CD4-positive, CD25-positive, alpha-beta regulatory T cell (primary cell): ENCODE data around the gene STOX1. TPM values are rescaled to one million over a fixed set of nuclear protein-coding genes. Genes with fewer than 3 reads are reported as not detected.
"Not testable (repeated sequence)": the region's sequence is repeated elsewhere in the genome, so short reads cannot be mapped to it uniquely, and the experiment has no call there.

Experiments
- ATAC-seq, 2 donors: fragments of 150-1000 bp; cut with Tn5 transposase; one replicate each; pipeline ENCODE4 v1.10.0; 2021; ENCODE audit warnings: low read depth in 2 of 2, moderate number of reproducible peaks in 2 of 2, moderate library complexity in 1 of 2
- DNase-seq, 3 donors: peaks; one replicate each; pipeline versions ENCODE4 v3.0.0 to v3.0.0-alpha.2; 2012 to 2022; ENCODE audit warnings: mixed read lengths in 1 of 3
- H3K27ac ChIP-seq: one replicate; pipeline ENCODE4 v1.7.0; 2013; ENCODE audit warnings: mild to moderate bottlenecking, low read length; ENCODE audit not compliant: insufficient read depth, poor library complexity, severe bottlenecking
- H3K27me3 ChIP-seq: one replicate; pipeline ENCODE4 v1.7.0; 2013; ENCODE audit warnings: low read length; ENCODE audit not compliant: control insufficient read depth, insufficient read depth
- H3K36me3 ChIP-seq: one replicate; pipeline ENCODE4 v1.7.0; 2013; ENCODE audit warnings: mild to moderate bottlenecking, low read length, moderate library complexity; ENCODE audit not compliant: control insufficient read depth, insufficient read depth
- H3K4me1 ChIP-seq: 2 replicates; pipeline ENCODE4 v1.7.0; 2013; ENCODE audit warnings: mild to moderate bottlenecking, low read length; ENCODE audit not compliant: insufficient read depth, control insufficient read depth, poor library complexity, severe bottlenecking
- H3K4me3 ChIP-seq: one replicate; pipeline ENCODE4 v1.7.0; 2013; ENCODE audit warnings: low read depth, mild to moderate bottlenecking, low read length, moderate library complexity
- H3K9me3 ChIP-seq, 2 experiments: 1 replicate in 1 of 2; 2 replicates in 1 of 2; pipeline ENCODE4 v1.7.0; 2013; ENCODE audit warnings: low read length in 2 of 2, mild to moderate bottlenecking in 1 of 2, moderate library complexity in 1 of 2; ENCODE audit not compliant: control insufficient read depth in 2 of 2
- H3K27ac Mint-ChIP-seq, 3 donors: one replicate each; pipeline ENCODE4 v1.8.0; 2020 to 2022; ENCODE audit warnings: mild to moderate bottlenecking in 3 of 3, mixed read lengths in 3 of 3, moderate library complexity in 2 of 3
- H3K27me3 Mint-ChIP-seq: one replicate; pipeline ENCODE4 v1.8.0; 2022; ENCODE audit warnings: mild to moderate bottlenecking, mixed read lengths
- H3K36me3 Mint-ChIP-seq: one replicate; pipeline ENCODE4 v1.8.0; 2020; ENCODE audit warnings: mixed read lengths
- H3K4me1 Mint-ChIP-seq, 4 donors: one replicate each; pipeline ENCODE4 v1.8.0; 2020 to 2022; ENCODE audit warnings: mixed read lengths in 4 of 4, mild to moderate bottlenecking in 1 of 4
- H3K4me3 Mint-ChIP-seq, 4 donors: one replicate each; pipeline ENCODE4 v1.8.0; 2020 to 2022; ENCODE audit warnings: mild to moderate bottlenecking in 4 of 4, mixed read lengths in 4 of 4, moderate library complexity in 3 of 4
- H3K9me3 Mint-ChIP-seq, 7 donors: one replicate each; pipeline ENCODE4 v1.8.0; 2020 to 2022; ENCODE audit warnings: mixed read lengths in 7 of 7, mild to moderate bottlenecking in 3 of 7, moderate library complexity in 2 of 7
- polyA plus RNA-seq, 4 donors: library from polyadenylated mRNA; unstranded; fragments of 300-500 nt; fragmentation: Illumina TruSeq; gene quantifications; one replicate each; pipeline ENCODE4 v1.2.3, GENCODE V29; 2021
- total RNA-seq: library from RNA; stranded (reverse); gene quantifications from one replicate; pipeline ENCODE4 v1.2.3, GENCODE V29; 2022

Gene STOX1
- total and polyA plus RNA-seq, 5 donors from 2014 or later, result 0.05 to 0.30 (median 0.30) TPM; not detected in 2

- Histone ChIP-seq H3K36me3 (no peaks in the 10 kb centered on the region), H3K4me3 (no peak overlapping the region), H3K27ac (no peak overlapping the region), H3K4me1 (no peaks in the 10 kb centered on the region), H3K27me3 (no peaks in the 10 kb centered on the region), H3K9me3 (no peaks in the 10 kb centered on the region)
- no peak overlapping the region for H3K27ac Mint-ChIP-seq
- H3K36me3 Mint-ChIP-seq, result no peaks in the 10 kb centered on the region
- H3K9me3 Mint-ChIP-seq, result peaks cover 0 to 1% (median 0%) of the 10 kb centered on the region in 7 donors
- no peaks in the 10 kb centered on the region for H3K4me1 Mint-ChIP-seq
- DNase-seq (no peak), ATAC-seq (no peak)
- H3K4me3 Mint-ChIP-seq, result no peak overlapping the region
- peaks cover 4% of the 10 kb centered on the region for H3K27me3 Mint-ChIP-seq
These were observed 10.4 kb upstream of the STOX1 start for GRCh38 chr10:68816796-68817412.

GRCh38 chr10:68820359-68820758 lies 7.0 kb upstream of the STOX1 start:
- not testable (repeated sequence) for H3K27me3 ChIP-seq, ATAC-seq, H3K9me3 ChIP-seq, H3K27me3 Mint-ChIP-seq, H3K36me3 ChIP-seq, DNase-seq, H3K4me1 Mint-ChIP-seq, H3K4me3 ChIP-seq, H3K27ac ChIP-seq, H3K36me3 Mint-ChIP-seq, H3K9me3 Mint-ChIP-seq, H3K4me1 ChIP-seq, H3K27ac Mint-ChIP-seq, H3K4me3 Mint-ChIP-seq

- not testable (repeated sequence) for ATAC-seq, H3K27me3 ChIP-seq, H3K4me1 ChIP-seq, H3K9me3 Mint-ChIP-seq, H3K36me3 ChIP-seq, DNase-seq, H3K4me3 ChIP-seq, H3K4me1 Mint-ChIP-seq, H3K36me3 Mint-ChIP-seq, H3K27ac Mint-ChIP-seq, H3K4me3 Mint-ChIP-seq, H3K9me3 ChIP-seq, H3K27ac ChIP-seq
- peaks cover 10% of the 10 kb centered on the region for H3K27me3 Mint-ChIP-seq
These were observed 4.7 kb upstream of the STOX1 start for GRCh38 chr10:68822626-68823025.

- not testable (repeated sequence) for H3K36me3 Mint-ChIP-seq, H3K36me3 ChIP-seq, DNase-seq, H3K9me3 Mint-ChIP-seq, H3K4me1 ChIP-seq, H3K27ac Mint-ChIP-seq, H3K27me3 ChIP-seq, H3K4me3 ChIP-seq, H3K9me3 ChIP-seq, H3K4me3 Mint-ChIP-seq, H3K27ac ChIP-seq
- ATAC-seq, result peak; percentile 32 to 56
- Mint-ChIP-seq H3K27me3 (peaks cover 18% of the 10 kb centered on the region), H3K4me1 (peaks cover 0 to 16% (median 3%) of the 10 kb centered on the region in 4 donors)
These were observed 245 bp downstream of the STOX1 start for GRCh38 chr10:68827592-68827959.

GRCh38 chr10:68828083-68828601 lies 811 bp downstream of the STOX1 start:
- H3K9me3 ChIP-seq, H3K36me3 Mint-ChIP-seq, H3K27ac ChIP-seq, H3K27me3 ChIP-seq, H3K4me3 ChIP-seq, H3K4me1 ChIP-seq, H3K9me3 Mint-ChIP-seq, H3K36me3 ChIP-seq: not testable (repeated sequence)
- Mint-ChIP-seq H3K4me3 (peak overlapping the region in 3 of 4 donors; percentile 63 to 77 (median 67)), H3K27me3 (peaks cover 18% of the 10 kb centered on the region), H3K4me1 (peaks cover 0 to 16% (median 3%) of the 10 kb centered on the region in 4 donors), H3K27ac (peak overlapping the region in 1 of 3 donors; percentile 56)
- ATAC-seq (peak; percentile 49 to 54), DNase-seq (peak in 2 of 3 donors; percentile 3 to 8)

- Mint-ChIP-seq H3K36me3 (no peaks in the 10 kb centered on the region), H3K27ac (no peak overlapping the region), H3K9me3 (peaks cover 0 to 2% (median 0%) of the 10 kb centered on the region in 7 donors), H3K4me3 (peak overlapping the region in 3 of 4 donors; percentile 63 to 77 (median 67)), H3K27me3 (peaks cover 18% of the 10 kb centered on the region), H3K4me1 (peaks cover 0 to 16% (median 3%) of the 10 kb centered on the region in 4 donors)
- no peaks in the 10 kb centered on the region for H3K9me3 ChIP-seq
- no peak overlapping the region for H3K4me3 ChIP-seq
- H3K27me3 ChIP-seq, result no peaks in the 10 kb centered on the region
- peaks cover 3% of the 10 kb centered on the region for H3K4me1 ChIP-seq
- no peak overlapping the region for H3K27ac ChIP-seq
- no peak for DNase-seq
- no peak for ATAC-seq
- no peaks in the 10 kb centered on the region for H3K36me3 ChIP-seq
These were observed 1.5 kb downstream of the STOX1 start for GRCh38 chr10:68828833-68829232.

GRCh38 chr10:68829521-68829920 lies 2.2 kb downstream of the STOX1 start:
- peak overlapping the region in 1 of 4 donors; percentile 77 for H3K4me3 Mint-ChIP-seq

GRCh38 chr10:68829952-68830351 lies 2.6 kb downstream of the STOX1 start:
- H3K27ac ChIP-seq, result no peak overlapping the region
- ATAC-seq (no peak), DNase-seq (no peak)
- peaks cover 0 to 2% (median 0%) of the 10 kb centered on the region in 7 donors for H3K9me3 Mint-ChIP-seq
- H3K4me1 Mint-ChIP-seq, result peaks cover 0 to 16% (median 3%) of the 10 kb centered on the region in 4 donors
- H3K4me3 ChIP-seq, result no peak overlapping the region
- H3K27me3 Mint-ChIP-seq, result peaks cover 23% of the 10 kb centered on the region
- peaks cover 3% of the 10 kb centered on the region for H3K4me1 ChIP-seq
- no peaks in the 10 kb centered on the region for H3K27me3 ChIP-seq
- no peaks in the 10 kb centered on the region for H3K36me3 ChIP-seq
- H3K36me3 Mint-ChIP-seq, result no peaks in the 10 kb centered on the region
- H3K27ac Mint-ChIP-seq, result no peak overlapping the region
- H3K9me3 ChIP-seq, result no peaks in the 10 kb centered on the region
- peak overlapping the region in 1 of 4 donors; percentile 77 for H3K4me3 Mint-ChIP-seq

More at GRCh38 chr10:68829521-68829920, 2.2 kb downstream of the STOX1 start:
- DNase-seq, result no peak
- Histone ChIP-seq H3K4me3 (no peak overlapping the region), H3K9me3 (no peaks in the 10 kb centered on the region), H3K36me3 (no peaks in the 10 kb centered on the region), H3K27ac (no peak overlapping the region), H3K27me3 (no peaks in the 10 kb centered on the region), H3K4me1 (peaks cover 3% of the 10 kb centered on the region)
- Mint-ChIP-seq H3K27me3 (peaks cover 22% of the 10 kb centered on the region), H3K4me1 (peaks cover 0 to 16% (median 3%) of the 10 kb centered on the region in 4 donors), H3K36me3 (no peaks in the 10 kb centered on the region), H3K27ac (no peak overlapping the region), H3K9me3 (peaks cover 0 to 2% (median 0%) of the 10 kb centered on the region in 7 donors)
- ATAC-seq, result no peak
